GM12892 (cell line): Measurements from ENCODE around the gene MFNG.

Source experiments
- POLR2A ChIP-seq: IDR thresholded peaks from 2 replicates; pipeline ENCODE4 v1.6.1; 2011; ENCODE audit warnings: low read depth, low read length, control low read depth
- POLR2AphosphoS5 ChIP-seq: IDR thresholded peaks from 2 replicates; pipeline ENCODE4 v1.6.1; 2011; ENCODE audit warnings: low read depth, low read length, control low read depth
- TAF1 ChIP-seq: IDR thresholded peaks from 2 replicates; pipeline ENCODE4 v1.6.1; 2011; ENCODE audit warnings: low read depth, mild to moderate bottlenecking, control low read depth, low read length, borderline replicate concordance

DNA sequence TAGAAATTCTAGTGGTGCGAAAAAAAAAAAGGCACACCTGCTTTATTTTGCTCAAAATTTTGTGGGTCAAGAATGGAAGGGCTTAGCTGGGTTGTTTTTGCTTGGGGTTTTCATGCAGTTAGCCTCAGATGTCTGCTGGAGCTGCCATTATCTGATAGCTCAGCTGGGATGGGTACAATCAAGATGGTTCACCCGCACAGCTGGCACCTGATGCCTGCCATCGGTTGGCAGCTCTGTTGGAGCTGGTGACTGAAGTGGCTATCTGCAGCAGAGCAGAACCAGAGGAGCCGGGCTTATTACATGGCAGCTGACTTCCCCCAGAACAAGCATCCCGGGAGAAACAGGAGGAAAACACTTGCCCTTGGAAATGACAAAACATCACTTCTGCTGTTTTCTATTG lies 46.8 kb downstream of the MFNG start:
- TF ChIP-seq POLR2A (no peak), POLR2AphosphoS5 (no peak), TAF1 (no peak)
